Stimulated activated CD4-positive, alpha-beta T cell treated with anti-CD3 and anti-CD28 coated beads, Interleukin-1b, Interleukin-23, amount 100 ng/mL, for 4 hours (primary cell): ENCODE results near the gene TINAGL1.
"Not testable (repeated sequence)": the region's sequence is repeated elsewhere in the genome, so short reads cannot be mapped to it uniquely, and the experiment has no call there.

ENCODE experiments used
- DNase-seq, 2 donors: peaks; one replicate each; pipeline ENCODE4 v3.0.0-alpha.2; 2020; ENCODE audit warnings: low read depth in 2 of 2

Gene TINAGL1

DNA sequence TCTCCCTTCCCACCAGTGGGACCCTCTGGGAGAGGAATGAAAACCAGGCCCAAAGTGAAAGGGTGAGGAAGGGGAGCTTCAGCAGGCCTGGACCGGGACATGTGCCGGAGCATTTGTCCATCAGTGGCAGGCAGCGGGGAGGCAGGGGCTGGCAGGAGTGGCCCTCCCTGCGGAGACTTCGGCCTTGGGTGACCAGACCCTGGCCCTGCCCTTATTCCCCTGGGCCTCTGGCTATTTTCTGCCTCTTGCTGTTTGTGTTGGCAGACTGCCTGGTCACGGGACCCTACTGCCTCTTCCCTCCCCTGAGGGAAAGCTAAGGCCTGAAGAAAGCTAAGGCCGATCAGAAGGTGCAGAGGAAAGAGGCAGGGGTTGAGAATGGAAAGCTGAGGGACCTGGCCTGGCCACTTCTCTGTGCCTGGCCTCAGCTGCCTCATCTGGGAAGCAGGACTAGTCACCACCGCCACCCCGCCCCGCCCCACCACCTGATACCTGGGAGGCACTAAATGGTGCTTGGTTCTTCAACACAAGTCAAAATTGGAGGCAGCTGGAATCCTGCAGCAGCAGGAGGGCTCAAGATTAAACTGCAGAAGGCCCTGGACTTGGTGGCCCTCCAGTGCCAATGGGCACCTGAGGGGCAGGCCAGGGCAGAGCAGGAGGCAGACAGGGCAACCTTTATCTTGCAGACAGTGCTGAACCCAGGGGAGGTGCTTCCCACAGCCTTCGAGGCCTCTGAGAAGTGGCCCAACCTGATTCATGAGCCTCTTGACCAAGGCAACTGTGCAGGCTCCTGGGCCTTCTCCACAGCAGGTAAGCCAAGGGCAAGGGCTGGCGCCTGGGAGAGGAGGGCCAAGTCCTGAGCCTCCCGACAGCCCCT, 7.9 kb downstream of the TINAGL1 start:
- no peak for DNase-seq

GRCh38 chr1:31584869-31585735, 8.8 kb downstream of the TINAGL1 start:
- no peak for DNase-seq

GRCh38 chr1:31585736-31586365, 9.5 kb downstream of the TINAGL1 start:
- DNase-seq = no peak

GRCh38 chr1:31586376-31587327, 10.3 kb downstream of the TINAGL1 start:
- no peak for DNase-seq

GRCh38 chr1:31587328-31587699, 11.0 kb downstream of the TINAGL1 start:
- DNase-seq = not testable (repeated sequence)

GRCh38 chr1:31587720-31588423, 11.6 kb downstream of the TINAGL1 start:
- DNase-seq = peak; percentile 19 to 36

DNA sequence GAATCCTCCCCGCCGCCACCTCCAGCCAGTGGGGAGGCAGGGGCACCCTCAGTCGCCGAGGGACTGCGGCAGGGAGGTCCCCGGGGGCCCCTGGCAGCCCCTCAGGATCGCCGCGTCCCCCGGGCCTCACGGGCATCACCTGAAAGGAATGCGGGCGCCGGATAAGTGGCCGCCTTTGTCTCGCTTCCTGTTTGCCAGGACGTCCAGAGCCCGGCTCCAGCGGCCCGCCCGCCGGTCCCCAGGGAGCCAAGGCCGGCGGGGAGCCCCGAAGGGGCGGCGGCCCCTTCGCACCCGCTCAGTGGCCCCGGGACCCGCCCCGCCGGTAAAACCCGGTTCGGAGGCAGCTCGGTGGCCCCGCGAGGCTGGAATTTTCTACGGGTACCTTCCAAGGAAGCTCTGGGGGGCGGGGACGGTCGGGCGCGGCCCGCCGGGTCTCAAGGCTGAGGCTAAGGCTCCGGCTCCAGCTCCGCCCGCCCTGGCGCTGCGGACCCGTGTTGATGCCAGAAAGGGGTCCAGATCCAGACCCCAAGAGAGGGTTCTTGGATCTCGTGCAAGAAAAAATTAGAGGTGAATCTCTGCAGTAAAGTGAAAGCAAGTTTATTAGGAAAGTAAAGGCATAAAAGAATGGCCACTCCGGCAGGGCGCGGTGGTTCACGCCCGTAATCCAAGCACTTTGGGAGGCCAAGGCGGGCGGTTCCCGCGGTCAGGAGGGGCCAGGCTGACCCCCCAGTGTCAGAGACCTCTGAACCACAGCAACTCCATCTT, 12.6 kb downstream of the TINAGL1 start:
- no peak for DNase-seq

DNA sequence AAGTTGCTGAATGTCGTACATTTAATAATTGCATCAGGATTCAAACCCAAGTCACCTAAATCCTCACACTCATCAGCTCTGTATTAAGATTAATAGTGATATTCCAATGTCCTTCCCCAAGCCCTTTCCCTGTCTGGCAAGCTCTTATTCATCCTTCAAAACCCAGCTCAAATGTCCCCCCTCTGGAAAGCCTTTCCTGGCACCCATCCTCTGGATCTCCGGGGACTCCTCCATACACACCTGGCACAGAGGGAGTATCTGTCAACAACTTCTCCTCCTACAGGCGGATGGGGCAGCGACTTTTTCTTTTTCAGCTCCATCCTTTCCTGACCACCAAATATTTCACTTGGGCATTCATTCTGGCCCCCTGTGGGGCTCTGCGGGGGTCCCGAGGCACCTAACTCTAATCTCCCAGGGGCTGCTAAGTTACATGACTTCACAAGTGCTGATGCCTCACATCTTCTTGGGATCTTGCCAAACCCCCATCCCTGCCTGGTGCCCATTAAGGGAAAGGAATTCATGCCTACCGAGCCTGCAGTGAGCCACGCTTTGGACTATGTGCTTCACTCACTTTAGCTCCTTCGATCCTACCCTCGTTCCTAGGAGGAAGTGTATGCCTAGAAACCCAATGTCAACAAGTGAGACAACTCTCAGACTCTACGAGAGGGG, 15.2 kb downstream of the TINAGL1 start:
- DNase-seq = no peak

DNA sequence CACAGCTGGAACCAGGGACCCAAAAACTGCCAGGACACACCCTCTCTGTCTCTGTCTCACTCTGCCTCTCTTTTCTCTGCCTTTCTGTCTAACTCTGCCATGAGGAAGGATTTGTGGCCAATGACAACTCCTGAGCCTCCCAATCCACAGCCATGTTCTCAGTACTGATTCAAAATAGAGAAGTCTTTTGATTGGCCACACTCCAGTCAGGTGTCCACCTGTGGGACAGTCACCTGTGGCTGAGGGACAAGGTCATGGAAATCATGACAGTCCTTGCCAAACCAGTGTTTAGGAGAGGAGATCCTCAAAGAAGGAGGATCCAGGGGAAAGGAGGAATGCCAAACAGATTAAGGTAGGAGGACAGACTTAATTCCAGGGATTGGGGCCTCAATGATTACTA, 15.8 kb downstream of the TINAGL1 start:
- no peak for DNase-seq

DNA sequence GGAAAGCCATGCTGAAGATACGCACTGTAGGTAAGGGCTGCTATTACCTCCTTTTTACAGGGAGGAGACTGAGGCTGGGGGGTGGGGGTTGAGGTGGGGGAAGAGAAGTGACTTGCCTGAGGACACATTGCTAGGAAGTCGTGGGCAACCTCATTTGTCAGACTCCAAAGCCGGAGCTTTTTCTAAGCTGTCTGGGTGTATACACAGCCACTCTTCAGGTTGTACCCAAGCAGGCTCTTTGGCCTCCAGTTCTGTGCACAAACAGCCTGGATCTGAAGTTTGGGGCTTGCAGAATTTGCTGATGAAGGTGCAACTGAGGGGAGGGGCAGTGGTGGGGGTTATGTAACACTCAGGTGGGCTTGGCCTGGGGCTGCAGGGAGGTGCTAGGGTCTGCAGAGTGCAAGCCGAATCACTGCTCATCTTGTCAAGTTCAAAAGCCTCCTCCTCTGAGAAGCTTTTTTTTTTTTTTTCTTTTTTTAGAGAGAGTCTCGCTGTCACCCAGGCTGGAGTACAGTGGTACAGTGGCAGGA, 16.9 kb downstream of the TINAGL1 start:
- DNase-seq = no peak

DNA sequence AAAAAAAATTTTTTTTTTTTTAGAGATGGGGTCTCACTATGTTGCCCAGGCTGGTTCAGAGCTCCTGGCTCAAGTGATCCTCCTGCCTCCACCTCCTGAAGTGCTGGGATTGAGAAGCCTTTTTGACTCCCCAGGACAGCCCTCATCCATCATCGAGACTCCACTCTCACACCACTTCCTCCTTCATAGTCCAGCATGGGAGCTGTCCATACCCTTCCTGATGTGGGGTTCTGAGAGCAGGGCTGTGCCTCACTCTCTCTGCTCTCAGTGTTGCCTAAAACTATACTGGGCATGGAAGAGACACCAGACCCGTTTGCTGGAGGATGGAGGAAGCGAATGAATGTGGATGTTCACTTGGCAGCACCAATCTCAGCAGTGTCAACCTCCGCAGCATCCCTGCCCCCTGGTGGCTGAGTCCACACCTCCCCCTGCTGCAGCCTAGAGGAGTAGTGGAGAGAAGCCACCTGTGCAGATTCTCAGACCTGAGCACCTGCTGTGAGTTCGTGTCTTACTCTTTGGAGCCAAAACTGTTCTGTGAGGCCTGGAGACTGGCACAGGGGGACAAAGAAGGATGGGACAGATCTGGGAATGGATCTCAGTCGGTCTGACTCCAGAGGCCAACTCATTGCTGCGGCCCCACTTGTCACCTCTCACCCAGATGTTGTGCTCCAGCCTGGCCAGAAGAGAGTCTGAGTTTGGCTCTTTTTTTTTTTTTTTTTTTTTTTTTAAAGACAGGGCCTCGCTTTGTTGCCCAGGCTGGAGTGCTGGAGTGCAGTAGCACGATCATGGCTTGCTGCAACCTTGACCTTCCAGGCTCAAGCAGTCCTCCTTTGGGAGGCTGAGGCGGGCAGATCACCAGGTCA, 17.7 kb downstream of the TINAGL1 start:
- DNase-seq = peak; percentile 60 to 61

- DNase-seq = no peak
Measured at GRCh38 chr1:31595836-31596736, 19.8 kb downstream of the TINAGL1 start.

DNA sequence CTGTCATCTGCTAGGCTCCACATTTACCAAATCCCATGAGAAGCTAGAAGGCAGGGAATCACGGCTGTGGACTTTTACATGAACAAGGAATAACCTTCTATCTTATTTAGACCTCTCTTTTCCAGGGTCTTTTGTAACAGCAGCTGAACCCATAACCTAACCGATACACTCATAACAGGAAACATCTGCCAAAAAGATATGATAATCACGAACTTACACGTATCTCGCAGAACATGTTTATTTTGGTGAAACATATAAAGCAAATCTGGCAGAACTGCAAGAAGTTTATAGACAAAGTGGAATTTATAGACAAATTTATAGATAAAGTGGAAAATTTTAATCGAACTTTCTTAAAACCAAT, 20.4 kb downstream of the TINAGL1 start:
- no peak for DNase-seq

DNA sequence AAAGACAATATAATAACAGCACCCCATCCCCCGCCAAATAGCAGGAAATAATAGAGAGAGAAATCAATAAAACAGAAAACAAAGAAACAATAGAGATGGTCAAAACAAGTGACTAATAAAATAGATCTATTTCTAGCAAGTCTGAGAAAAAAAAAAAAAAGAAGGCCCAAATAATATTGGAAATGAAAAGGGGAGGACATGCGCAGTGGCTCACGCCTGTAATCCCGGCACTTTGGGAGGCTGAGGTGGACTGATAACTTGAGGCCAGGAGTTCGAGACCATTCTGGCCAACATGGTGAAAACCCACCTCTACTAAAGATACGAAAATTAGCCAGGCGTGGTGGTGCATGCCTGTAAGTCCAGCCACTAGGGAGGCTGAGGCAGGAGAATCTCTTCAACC, 22.7 kb downstream of the TINAGL1 start:
- DNase-seq = no peak

DNA sequence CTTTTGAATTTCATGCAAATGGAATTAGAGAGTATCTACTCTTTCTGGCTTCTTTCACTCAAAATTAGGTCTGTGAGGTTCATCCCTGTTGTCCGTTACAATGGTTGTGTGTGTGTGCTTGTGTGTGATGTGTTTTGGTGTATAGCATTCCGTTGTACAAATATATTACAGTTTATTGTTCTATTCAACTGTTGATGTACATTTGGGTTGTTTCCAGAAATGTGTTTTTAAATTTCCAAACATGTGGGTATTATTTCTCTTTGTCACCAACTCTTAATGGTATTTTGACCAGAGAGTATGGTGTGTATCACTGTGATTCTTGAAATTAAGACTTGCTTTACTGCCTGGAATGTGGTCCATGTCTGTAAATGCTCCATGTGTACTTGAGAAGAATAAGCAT, 24.3 kb downstream of the TINAGL1 start:
- DNase-seq = no peak

GRCh38 chr1:31602081-31602480, 25.8 kb downstream of the TINAGL1 start:
- no peak for DNase-seq

GRCh38 chr1:31605908-31606427, 29.7 kb downstream of the TINAGL1 start:
- no peak for DNase-seq
